H9 (cell line): ENCODE measurements around the gene ANKRD16. TPM values are rescaled to one million over a fixed set of nuclear protein-coding genes. Genes with fewer than 3 reads are reported as not detected.

ENCODE experiments used
- DNase-seq: peaks from one replicate; pipeline ENCODE4 v3.0.0-alpha.2; 2017
- H2AFZ ChIP-seq: one replicate; pipeline ENCODE4 v1.6.1; 2013; ENCODE audit warnings: mild to moderate bottlenecking, low read length, control low read depth, moderate library complexity
- H2AK5ac ChIP-seq: 2 replicates; pipeline ENCODE4 v1.6.1; 2013; ENCODE audit warnings: low read length, control low read depth, mixed read lengths; ENCODE audit not compliant: insufficient read length
- H2BK120ac ChIP-seq: one replicate; pipeline ENCODE4 v1.6.1; 2013; ENCODE audit warnings: low read depth, mild to moderate bottlenecking, low read length, control low read depth, inconsistent platforms; ENCODE audit not compliant: poor library complexity, severe bottlenecking
- H2BK12ac ChIP-seq: 2 replicates; pipeline ENCODE4 v1.6.1; 2013; ENCODE audit warnings: low read length, control low read depth, mixed read lengths, low read depth; ENCODE audit not compliant: insufficient read length
- H2BK15ac ChIP-seq: 2 replicates; pipeline ENCODE4 v1.6.1; 2013; ENCODE audit warnings: low read depth, low read length, control low read depth
- H2BK20ac ChIP-seq: one replicate; pipeline ENCODE4 v1.6.1; 2013; ENCODE audit warnings: low read depth, mild to moderate bottlenecking, low read length, control low read depth, inconsistent platforms; ENCODE audit not compliant: poor library complexity, severe bottlenecking
- H2BK5ac ChIP-seq: 2 replicates; pipeline ENCODE4 v1.6.1; 2013; ENCODE audit warnings: low read length, control low read depth, mixed read lengths; ENCODE audit not compliant: insufficient read length
- H3K14ac ChIP-seq: 2 replicates; pipeline ENCODE4 v1.6.1; 2013; ENCODE audit warnings: low read length, control low read depth; ENCODE audit not compliant: insufficient read depth
- H3K18ac ChIP-seq: 2 replicates; pipeline ENCODE4 v1.6.1; 2013; ENCODE audit warnings: low read depth, mild to moderate bottlenecking, mixed read lengths, low read length, control low read depth; ENCODE audit not compliant: insufficient read length
- H3K23ac ChIP-seq: 2 replicates; pipeline ENCODE4 v1.6.1; 2013; ENCODE audit warnings: low read length, control low read depth, mixed read lengths, low read depth; ENCODE audit not compliant: insufficient read length
- H3K23me2 ChIP-seq: 2 replicates; pipeline ENCODE4 v1.6.1; 2013; ENCODE audit warnings: low read depth, mild to moderate bottlenecking, mixed read lengths, low read length, control low read depth; ENCODE audit not compliant: insufficient read length, poor library complexity, severe bottlenecking
- H3K27ac ChIP-seq: 2 replicates; pipeline ENCODE4 v1.5.1; 2013; ENCODE audit warnings: low read length, control low read depth, mixed read lengths, low read depth; ENCODE audit not compliant: insufficient read length
- H3K27me3 ChIP-seq: 2 replicates; pipeline ENCODE4 v1.6.1; 2013; ENCODE audit warnings: low read length, control low read depth, inconsistent platforms; ENCODE audit not compliant: insufficient read depth
- H3K4ac ChIP-seq: 2 replicates; pipeline ENCODE4 v1.6.1; 2013; ENCODE audit warnings: low read depth, mild to moderate bottlenecking, control low read depth, inconsistent platforms, low read length, moderate library complexity
- H3K4me1 ChIP-seq: 2 replicates; pipeline ENCODE4 v1.6.1; 2013; ENCODE audit warnings: low read length, control low read depth, inconsistent platforms; ENCODE audit not compliant: insufficient read depth
- H3K4me2 ChIP-seq: 2 replicates; pipeline ENCODE4 v1.6.1; 2013; ENCODE audit warnings: low read length, control low read depth, mixed read lengths; ENCODE audit not compliant: insufficient read length, insufficient read depth
- H3K56ac ChIP-seq: 2 replicates; pipeline ENCODE4 v1.6.1; 2013; ENCODE audit warnings: low read depth, mild to moderate bottlenecking, mixed read lengths, low read length, control low read depth; ENCODE audit not compliant: insufficient read length
- H3K79me1 ChIP-seq: 2 replicates; pipeline ENCODE4 v1.6.1; 2013; ENCODE audit warnings: low read depth, mild to moderate bottlenecking, moderate library complexity, low read length, control low read depth, inconsistent platforms; ENCODE audit not compliant: insufficient read depth, poor library complexity, severe bottlenecking
- H3K79me2 ChIP-seq: 2 replicates; pipeline ENCODE4 v1.6.1; 2013; ENCODE audit warnings: low read length, control low read depth, inconsistent platforms; ENCODE audit not compliant: insufficient read depth
- H3K9ac ChIP-seq: 2 replicates; pipeline ENCODE4 v1.6.1; 2013; ENCODE audit warnings: low read length, control low read depth, mixed read lengths; ENCODE audit not compliant: insufficient read length; ENCODE audit errors: extremely low read depth
- H3K9me3 ChIP-seq: one replicate; pipeline ENCODE4 v1.6.1; 2013; ENCODE audit warnings: low read depth, low read length, inconsistent platforms; ENCODE audit not compliant: control insufficient read depth
- H3T11ph ChIP-seq: one replicate; pipeline ENCODE4 v1.6.1; 2013; ENCODE audit warnings: mild to moderate bottlenecking, low read length, control low read depth, inconsistent platforms
- H4K20me1 ChIP-seq: one replicate; pipeline ENCODE4 v1.6.1; 2013; ENCODE audit not compliant: control insufficient read depth, insufficient read length, insufficient read depth
- H4K5ac ChIP-seq: 2 replicates; pipeline ENCODE4 v1.6.1; 2013; ENCODE audit warnings: low read depth, mild to moderate bottlenecking, mixed read lengths, low read length, control low read depth; ENCODE audit not compliant: insufficient read length
- H4K8ac ChIP-seq: replicated peaks from 2 replicates; pipeline ENCODE4 v1.6.1; 2013; ENCODE audit warnings: low read length, control low read depth, mixed read lengths, low read depth; ENCODE audit not compliant: insufficient read length
- H4K91ac ChIP-seq: 2 replicates; pipeline ENCODE4 v1.6.1; 2013; ENCODE audit warnings: low read depth, mild to moderate bottlenecking, moderate library complexity, mixed read lengths, low read length, control low read depth; ENCODE audit not compliant: insufficient read length
- H3K27ac Mint-ChIP-seq, 3 experiments: 2 replicates in 2 of 3; 3 replicates in 1 of 3; pipeline ENCODE4 v1.8.0; 2020 to 2021; ENCODE audit warnings: mixed read lengths in 3 of 3, mild to moderate bottlenecking in 1 of 3, moderate library complexity in 1 of 3
- H3K27me3 Mint-ChIP-seq: 2 replicates; pipeline ENCODE4 v1.8.0; 2021; ENCODE audit warnings: low read depth, mild to moderate bottlenecking, moderate library complexity, mixed read lengths
- H3K36me3 Mint-ChIP-seq, 3 experiments: 2 replicates in 2 of 3; 3 replicates in 1 of 3; pipeline ENCODE4 v1.8.0; 2020 to 2021; ENCODE audit warnings: low read depth in 3 of 3, mixed read lengths in 3 of 3; ENCODE audit not compliant: insufficient read depth in 1 of 3
- H3K4me1 Mint-ChIP-seq, 2 experiments: 2 replicates each; pipeline ENCODE4 v1.8.0; 2020; ENCODE audit warnings: mixed read lengths in 2 of 2
- H3K4me3 Mint-ChIP-seq, 2 experiments: 2 replicates in 1 of 2; 3 replicates in 1 of 2; pipeline ENCODE4 v1.8.0; 2020 to 2021; ENCODE audit warnings: mild to moderate bottlenecking in 2 of 2, mixed read lengths in 2 of 2, moderate library complexity in 1 of 2
- H3K9me3 Mint-ChIP-seq, 2 experiments: 2 replicates in 1 of 2; 3 replicates in 1 of 2; pipeline ENCODE4 v1.8.0; 2020; ENCODE audit warnings: mild to moderate bottlenecking in 2 of 2, mixed read lengths in 2 of 2, moderate library complexity in 1 of 2
- CTCF ChIP-seq: fragments of 200-600 bp; sonication (generic); conservative IDR thresholded peaks from 3 replicates; pipeline ENCODE4 v1.8.0; 2021; ENCODE audit warnings: antibody characterized with exemption, mild to moderate bottlenecking
- WGBS: extraction: QIAGEN DNeasy Blood & Tissue Kit; methylation state at CpG from one replicate; pipeline ENCODE4 v1.1.7; 2013; ENCODE audit warnings: missing lambda C conversion rate, low lambda C conversion rate, mixed read lengths; ENCODE audit not compliant: insufficient read length; ENCODE audit errors: extremely low coverage; 5-methylcytosine and 5-hydroxymethylcytosine counted together
- total RNA-seq: library from RNA; stranded (reverse); gene quantifications from 2 replicates; pipeline ENCODE4 v1.2.1, GENCODE V29; 2021

The ANKRD16 gene
- total RNA-seq, 1 experiment from 2014 or later: 11.4 TPM

GRCh38 chr10:5818894-5819293 lies 70.8 kb downstream of the ANKRD16 start:
- H3K4me1 Mint-ChIP-seq: peaks cover 9 to 11% of the 10 kb centered on the region in 2 experiments
- Histone ChIP-seq H2BK20ac (no peak overlapping the region), H3K4ac (no peak overlapping the region), H3K9me3 (no peaks in the 10 kb centered on the region), H2BK12ac (no peak overlapping the region), H4K8ac (no peak overlapping the region), H3K27me3 (no peaks in the 10 kb centered on the region), H3K23ac (no peak overlapping the region), H2BK120ac (no peak overlapping the region), H3K56ac (no peak overlapping the region), H4K20me1 (no peaks in the 10 kb centered on the region), H3K9ac (no peak overlapping the region), H2BK5ac (no peak overlapping the region), H2AFZ (no peak overlapping the region), H2BK15ac (no peak overlapping the region), H3K4me1 (no peaks in the 10 kb centered on the region), H3K27ac (no peak overlapping the region), H3T11ph (no peak overlapping the region), H3K4me2 (no peak overlapping the region), H4K91ac (no peak overlapping the region), H3K79me1 (no peaks in the 10 kb centered on the region), H3K14ac (no peak overlapping the region), H2AK5ac (no peak overlapping the region), H3K79me2 (no peaks in the 10 kb centered on the region), H4K5ac (no peak overlapping the region), H3K23me2 (peaks cover 3% of the 10 kb centered on the region), H3K18ac (no peak overlapping the region)
- no peak overlapping the region for H3K27ac Mint-ChIP-seq
- peaks cover 3% of the 10 kb centered on the region for H3K27me3 Mint-ChIP-seq
- no peaks in the 10 kb centered on the region; a peak in 1 of 5 replicates for H3K9me3 Mint-ChIP-seq
- no peak overlapping the region for H3K4me3 Mint-ChIP-seq
- no peak for TF ChIP-seq CTCF
- no CpG with 5 or more reads among the region's 6 CpGs for WGBS
- peaks cover 3 to 6% (median 4%) of the 10 kb centered on the region in 3 experiments; a peak in 5 of 7 replicates for H3K36me3 Mint-ChIP-seq
- no peak for DNase-seq
